Fibroblast of gingiva (primary cell): ENCODE measurements around the gene NBPF14.
"Not testable (repeated sequence)": the region's sequence is repeated elsewhere in the genome, so short reads cannot be mapped to it uniquely, and the experiment has no call there.

Source experiments
- DNase-seq: peaks from one replicate; pipeline ENCODE4 v3.0.0-alpha.2; 2011; ENCODE audit warnings: low read depth

NBPF14 gene, protein sequence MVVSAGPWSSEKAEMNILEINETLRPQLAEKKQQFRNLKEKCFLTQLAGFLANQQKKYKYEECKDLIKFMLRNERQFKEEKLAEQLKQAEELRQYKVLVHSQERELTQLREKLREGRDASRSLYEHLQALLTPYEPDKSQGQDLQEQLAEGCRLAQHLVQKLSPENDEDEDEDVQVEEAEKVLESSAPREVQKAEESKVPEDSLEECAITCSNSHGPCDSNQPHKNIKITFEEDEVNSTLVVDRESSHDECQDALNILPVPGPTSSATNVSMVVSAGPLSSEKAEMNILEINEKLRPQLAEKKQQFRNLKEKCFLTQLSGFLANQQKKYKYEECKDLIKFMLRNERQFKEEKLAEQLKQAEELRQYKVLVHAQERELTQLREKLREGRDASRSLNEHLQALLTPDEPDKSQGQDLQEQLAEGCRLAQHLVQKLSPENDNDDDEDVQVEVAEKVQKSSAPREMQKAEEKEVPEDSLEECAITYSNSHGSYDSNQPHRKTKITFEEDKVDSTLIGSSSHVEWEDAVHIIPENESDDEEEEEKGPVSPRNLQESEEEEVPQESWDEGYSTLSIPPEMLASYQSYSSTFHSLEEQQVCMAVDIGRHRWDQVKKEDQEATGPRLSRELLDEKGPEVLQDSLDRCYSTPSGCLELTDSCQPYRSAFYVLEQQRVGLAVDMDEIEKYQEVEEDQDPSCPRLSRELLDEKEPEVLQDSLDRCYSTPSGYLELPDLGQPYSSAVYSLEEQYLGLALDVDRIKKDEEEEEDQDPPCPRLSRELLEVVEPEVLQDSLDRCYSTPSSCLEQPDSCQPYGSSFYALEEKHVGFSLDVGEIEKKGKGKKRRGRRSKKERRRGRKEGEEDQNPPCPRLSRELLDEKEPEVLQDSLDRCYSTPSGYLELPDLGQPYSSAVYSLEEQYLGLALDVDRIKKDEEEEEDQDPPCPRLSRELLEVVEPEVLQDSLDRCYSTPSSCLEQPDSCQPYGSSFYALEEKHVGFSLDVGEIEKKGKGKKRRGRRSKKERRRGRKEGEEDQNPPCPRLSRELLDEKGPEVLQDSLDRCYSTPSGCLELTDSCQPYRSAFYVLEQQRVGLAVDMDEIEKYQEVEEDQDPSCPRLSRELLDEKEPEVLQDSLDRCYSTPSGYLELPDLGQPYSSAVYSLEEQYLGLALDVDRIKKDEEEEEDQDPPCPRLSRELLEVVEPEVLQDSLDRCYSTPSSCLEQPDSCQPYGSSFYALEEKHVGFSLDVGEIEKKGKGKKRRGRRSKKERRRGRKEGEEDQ (N-terminal part only)

DNA sequence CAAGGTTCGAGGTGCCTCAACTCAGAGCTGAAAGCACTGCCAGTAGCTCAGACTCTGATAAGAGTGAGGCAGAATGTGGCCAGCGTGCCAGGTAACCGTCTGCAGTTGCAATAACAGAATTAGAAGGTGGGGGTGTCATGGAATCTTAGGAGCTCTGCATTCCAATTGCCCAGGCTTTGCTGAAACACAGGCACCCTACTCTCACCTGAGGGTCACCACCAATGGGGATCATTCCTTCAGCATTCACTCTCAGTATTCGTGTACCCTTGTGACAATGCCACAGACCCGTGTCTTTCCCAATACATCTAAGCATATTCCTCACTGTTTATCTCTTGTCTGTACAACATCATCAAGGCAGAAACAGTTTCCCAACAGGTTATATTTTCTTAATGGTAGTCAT, at the start of gene NBPF14:
Gene NBPF14 (minus strand): TSS at position 101 of the 400 bp plus-strand sequence. CDS start 294 bp downstream, outside the sequence.
- DNase-seq: not testable (repeated sequence)

DNA sequence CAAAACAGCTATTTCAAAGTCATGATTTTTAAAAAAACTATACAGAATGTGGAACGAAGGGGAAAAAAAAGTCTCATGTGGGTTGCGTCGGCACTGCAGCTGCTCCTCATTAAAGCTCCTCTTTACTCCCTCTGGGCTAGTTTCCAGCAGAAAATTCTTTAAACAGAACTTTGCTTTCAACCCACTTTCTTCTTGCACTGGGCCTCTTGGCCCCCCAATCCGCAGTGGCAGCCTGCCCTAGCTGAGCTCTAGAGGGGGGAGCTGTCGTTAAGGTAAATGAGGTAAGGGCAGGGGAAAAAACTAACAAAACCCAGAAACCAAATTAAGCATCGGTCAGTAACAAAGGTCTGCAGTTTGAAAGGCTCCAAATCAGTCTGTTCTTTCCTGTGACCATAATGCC, 29.6 kb upstream of the NBPF14 start:
- DNase-seq: not testable (repeated sequence)

DNA sequence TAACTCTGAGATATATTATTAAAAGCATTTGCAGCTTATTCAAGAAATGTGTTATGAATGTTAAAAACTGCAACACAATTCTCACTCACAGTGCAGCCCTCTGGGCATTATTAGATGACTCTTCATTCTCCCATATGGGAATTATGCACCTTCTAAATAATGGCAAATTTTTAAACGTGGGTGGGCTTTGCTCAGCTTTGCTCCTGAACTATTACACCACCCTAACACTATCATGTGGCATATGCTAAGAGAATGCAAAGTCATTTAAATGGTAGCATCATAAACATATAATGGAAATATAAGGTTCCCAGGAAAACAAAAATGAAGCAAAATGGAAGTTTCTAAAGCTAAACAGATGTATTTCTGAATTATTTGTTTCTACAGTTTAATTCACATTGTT, 22.4 kb upstream of the NBPF14 start:
- DNase-seq: not testable (repeated sequence)

DNA sequence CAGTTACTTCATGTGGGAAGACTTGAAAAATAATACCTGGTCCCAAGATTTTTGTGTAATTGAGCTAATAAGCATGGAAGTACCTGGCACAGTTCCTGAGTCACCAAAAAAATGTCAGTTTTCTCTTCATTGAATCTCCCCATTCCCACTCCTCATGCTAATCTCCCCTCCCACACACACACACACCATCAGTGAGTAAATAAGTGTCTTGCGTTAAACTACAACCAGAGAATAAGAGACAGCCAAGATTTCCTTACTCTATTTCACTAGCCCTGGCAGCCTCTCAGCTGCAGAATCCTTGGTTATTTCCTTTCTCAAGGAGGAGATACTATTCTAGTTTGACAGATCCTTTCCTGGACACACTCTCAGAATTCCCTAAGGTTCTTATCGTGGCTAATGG, 9.5 kb upstream of the NBPF14 start:
- DNase-seq: peak; percentile 1

DNA sequence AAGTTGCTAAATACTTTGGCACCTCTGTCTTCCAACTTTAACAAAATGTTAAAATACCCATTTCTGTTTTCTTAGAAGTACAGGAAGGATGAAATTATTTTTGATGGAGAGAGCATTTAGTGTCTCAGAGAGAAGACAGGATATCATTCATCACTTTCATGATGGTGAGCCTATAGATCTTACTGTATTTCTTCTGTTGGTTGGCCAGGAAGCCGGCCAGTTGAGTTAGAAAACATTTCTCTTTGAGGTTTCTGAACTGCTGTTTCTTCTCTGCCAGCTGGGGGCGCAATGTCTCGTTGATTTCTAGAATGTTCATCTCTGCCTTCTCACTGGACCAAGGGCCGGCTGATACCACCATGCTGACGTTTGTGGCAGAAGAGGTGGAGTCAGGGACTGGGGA, 451 bp downstream of the NBPF14 start:
- not testable (repeated sequence) for DNase-seq

DNA sequence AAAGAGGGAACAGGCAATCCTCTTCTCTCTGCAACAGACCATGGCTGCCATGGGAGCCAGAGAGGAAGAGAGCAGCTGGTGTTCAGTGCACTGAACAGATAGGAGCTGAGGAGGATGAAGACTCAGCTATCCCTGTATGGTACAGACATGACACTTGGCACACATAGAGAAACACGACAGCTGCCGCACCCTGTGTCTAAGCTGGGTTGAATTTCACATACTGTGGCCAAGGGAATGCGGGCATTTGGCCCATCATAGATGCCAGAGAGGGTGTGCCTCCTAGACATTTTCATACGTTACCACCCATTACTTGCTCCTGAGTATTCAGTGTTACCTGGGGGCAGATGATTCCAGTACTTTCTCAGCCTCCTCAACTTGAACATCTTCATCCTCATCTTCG, 4.7 kb downstream of the NBPF14 start:
- not testable (repeated sequence) for DNase-seq

DNA sequence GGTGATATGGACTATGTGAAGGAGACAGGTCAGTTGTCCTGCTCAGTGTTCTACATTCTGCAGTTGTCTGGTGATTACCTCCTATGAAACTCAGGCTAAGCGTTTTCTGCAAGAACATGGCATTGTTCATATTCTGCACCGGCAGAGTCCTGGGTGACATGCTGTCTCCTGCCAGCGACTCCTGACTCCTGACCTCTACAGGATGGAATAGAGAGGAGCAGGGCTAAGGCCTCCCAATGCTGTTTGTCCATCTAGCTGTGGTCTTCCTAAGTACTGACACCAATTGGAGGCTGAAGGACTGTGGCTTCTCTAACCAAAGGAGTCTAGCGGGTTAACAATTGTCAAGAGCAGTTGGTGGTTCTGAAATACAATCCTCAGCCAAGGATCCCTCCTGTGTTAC, 63.7 kb downstream of the NBPF14 start:
- not testable (repeated sequence) for DNase-seq

DNA sequence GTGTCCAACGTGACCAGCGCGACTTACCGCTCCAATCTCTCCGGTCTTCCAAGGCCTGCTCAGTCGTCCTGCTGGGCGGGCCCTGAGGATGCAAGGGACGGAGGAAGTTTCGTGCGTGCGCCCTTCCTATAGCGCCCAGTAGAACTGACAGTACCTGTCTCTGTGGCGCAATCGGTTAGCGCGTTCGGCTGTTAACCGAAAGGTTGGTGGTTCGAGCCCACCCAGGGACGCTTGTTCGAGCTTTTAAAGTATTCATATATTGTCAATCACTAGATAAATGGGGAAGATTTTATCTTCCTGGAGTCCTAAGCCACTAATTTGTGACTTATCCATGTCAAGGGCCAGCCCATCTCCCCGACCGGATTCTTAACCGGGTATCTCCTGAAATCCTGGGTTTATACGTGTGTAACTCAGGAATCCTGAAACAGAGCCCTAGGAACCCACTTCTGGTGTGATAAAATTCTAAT, 66.7 kb downstream of the NBPF14 start:
- peak; percentile 67 for DNase-seq

DNA sequence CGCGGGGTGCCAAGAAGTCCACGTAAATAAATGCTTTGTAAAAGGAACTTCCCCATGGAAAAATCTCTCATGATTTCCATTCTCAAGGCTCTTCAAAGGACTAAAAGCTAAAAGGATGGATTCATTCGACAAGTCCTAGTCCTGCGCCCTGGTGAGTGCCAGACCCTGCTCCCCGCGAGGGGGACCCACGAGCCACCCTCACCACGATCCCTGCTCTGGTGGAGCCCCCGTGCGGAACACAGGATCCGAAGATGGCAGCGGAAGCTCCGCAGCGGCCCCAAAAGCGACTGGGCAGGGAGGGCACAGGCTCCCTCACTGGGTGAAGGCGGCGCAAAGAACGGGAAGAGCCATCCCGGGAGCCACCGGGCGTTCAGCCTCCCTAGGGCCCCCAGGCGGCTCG, 67.2 kb downstream of the NBPF14 start:
- not testable (repeated sequence) for DNase-seq

DNA sequence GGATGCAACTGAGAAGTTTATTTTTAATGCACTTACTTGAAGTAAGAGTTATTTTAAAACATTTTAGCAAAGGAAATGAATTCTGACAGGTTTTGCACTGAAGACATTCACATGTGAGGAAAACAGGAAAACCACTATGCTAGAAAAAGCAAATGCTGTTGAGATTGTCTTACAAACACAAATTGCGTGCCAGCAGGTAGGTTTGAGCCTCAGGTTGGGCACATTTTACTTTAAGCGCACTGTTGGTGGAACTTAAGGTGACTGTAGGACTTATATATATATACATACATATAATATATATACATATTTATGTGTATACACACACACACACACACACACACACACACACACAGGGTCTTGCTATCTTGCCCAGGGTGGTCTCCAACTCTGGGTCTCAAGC, 69.2 kb downstream of the NBPF14 start:
- not testable (repeated sequence) for DNase-seq

DNA sequence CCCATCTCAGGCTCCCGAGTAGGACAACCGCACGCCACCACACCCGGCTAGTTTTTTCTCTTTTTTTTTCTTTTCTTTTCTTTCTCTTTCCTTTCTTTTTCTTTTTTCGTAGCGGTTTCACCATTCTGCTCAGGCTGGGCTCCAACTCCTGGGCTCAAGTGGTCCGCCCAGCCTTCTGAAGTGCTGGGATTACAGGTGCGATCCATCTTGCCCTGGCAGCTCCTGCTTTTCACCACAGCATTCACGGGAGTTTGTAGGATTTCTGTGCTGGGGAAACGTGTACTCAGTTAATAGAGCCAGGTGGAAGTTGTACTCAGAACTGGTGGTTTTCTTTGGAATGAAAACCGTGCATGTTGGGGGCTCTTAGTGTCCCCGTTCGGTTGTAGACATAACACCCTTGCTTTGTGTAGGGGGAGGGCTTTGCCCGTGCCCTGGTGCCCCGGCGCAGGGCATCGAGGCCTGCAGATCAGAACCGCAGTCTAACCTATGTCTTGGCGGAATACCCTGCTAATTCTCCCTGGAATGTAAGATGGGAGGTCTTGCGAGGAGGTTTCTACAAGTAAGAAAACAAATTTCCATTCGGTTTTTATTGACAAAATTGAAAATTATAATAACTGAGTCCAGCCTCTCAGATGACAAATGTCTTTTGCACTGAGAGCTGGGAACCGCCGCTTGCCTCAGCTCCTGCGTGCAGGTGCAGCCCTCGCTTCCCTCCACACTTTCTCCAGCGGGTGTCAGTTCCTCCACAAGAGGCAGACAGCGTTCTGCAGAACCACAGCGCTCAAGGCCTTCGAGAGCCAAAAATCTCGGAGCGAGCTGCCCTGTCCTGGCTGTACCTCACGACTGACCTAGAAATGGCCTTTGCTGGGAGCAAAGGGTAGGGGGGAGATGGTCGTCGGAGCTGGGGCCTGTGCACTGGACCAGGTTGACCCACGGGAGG, 72.3 kb downstream of the NBPF14 start:
- DNase-seq: not testable (repeated sequence)

DNA sequence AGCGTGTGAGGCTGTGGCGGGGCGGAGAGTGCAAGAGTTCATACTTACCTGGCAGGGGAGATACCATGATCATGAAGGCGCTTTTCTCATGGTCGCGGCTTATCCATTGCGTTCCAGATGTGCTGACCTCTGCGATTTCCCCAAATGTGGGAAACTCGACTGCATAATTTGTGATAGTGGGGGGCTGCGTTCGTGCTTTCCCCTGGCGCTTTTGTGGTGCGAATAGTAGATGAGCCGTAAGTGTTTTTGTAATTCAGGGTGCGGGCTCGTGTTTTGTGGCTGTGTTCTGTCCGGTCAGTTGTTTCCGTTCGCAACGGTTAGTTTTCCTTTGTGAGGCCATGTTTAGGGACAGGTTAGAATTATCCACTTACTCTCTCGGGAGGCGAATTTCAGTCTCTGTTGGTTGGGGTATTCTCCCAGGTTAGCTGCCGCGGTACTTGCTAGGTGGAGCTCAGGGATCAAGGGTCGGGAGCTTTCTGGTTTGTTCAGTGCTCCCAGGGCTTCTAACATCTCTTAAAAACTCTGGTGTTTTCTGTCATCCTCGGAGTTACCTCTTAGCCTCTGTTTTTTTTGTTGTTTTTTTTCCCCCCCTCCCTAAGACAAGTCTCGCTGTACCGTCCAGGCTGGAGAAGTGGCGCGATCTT, 73.1 kb downstream of the NBPF14 start:
- DNase-seq: peak; percentile 98

DNA sequence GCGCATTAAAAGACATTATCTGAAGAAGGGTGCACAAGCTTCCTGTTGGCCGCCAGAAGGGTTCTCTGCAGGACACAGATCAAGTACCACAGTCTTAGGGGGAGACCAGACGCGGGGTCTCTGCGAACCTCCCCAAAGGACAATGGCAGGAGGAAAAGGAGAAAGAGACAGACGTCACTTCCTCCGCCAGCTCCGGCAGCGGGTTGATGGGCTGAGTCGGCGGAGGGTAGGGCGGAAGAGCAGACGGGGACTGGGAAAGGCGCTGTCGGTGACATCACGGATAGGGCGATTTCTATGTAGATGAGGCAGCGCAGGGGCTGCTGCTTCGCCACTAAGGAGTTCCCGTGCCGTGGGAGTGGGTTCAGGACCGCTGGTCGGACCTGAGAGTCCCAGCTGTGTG, 73.7 kb downstream of the NBPF14 start:
- peak; percentile 77 for DNase-seq

DNA sequence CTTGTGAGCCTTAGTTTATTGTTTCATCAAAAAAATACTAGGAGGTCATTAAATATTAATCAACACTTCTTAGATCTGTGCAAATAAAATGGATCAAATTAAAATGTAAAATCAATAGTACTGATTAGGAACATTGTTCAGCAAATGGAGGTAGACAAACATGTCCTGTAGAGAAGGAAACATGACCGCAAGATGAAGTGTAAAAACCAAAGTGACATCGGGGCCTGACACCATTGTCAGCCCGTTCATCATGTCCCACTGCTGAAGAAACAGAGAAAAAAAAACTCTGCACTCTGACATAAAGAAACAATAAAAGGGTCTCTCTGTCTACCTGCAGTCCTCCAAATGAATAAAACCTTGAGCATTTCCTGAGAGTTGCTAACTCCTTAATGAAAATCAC, 81.5 kb downstream of the NBPF14 start:
- DNase-seq: not testable (repeated sequence)

DNA sequence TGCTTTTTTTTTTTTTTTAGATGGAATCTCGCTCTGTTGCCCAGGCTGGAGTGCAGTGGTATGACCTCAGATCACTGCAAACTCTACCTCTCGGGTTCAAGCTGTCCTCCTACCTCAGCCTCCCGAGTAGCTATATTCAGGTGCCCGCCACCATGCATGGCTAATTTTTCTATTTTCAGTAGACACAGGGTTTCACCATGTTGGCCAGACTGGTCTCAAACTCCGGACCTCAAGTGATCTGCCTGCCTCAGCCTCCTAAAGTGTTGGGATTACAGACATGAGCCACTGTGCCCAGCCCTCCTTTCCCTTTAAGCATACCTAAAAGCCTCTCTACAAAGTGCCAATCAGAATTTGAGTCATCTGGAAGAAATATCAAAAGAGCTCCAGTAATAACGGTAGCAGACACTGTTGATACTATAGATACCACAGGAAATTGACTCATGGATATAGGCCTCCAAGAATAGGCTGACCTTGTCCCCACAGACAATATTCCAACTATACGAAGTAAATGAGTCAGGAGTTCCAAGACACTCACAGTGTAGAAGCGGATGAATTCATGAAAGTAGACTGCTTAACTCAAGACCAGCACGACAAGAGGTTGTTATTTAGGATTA, 83.1 kb downstream of the NBPF14 start:
- not testable (repeated sequence) for DNase-seq

DNA sequence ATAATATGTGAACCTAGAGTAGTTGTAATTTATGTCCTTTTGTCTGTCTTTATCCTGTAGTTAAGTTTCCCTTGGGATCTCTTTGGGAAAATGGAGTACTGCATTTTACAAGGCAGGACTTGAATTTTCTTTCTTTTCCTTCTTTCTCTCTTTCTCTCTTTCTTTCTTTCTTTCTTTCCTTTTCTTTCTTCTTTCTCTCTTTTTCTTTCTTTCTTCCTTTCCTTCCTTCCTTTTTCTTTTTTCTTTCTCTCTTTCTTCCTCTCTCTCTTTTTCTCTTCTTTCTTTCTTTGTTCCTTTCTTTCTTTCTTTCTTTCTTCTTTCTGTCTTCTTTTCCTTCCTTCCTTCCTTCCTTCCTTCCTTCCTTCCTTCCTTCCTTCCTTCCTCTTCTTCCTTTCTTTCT, 101.9 kb downstream of the NBPF14 start:
- DNase-seq: not testable (repeated sequence)

DNA sequence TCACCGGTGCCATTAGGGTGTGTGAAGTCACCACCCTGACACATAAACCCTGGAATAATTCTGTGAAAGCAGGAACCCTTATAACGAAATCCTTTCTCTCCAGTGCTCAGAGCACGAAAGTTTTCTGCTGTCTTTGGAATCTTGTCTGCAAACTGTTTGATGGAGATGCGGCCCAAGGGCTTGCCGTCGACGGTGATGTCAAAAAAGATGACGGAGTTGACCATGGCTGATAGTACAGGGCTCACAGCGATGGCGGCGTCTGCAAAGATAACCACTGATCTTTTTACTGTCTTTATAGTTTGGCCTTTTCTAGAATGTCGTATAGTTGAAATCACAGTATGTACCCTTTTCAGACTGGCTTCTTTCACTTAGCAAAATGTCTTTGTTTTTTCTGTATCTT, 112.8 kb downstream of the NBPF14 start, which contains the start of gene PPIAL4G:
Gene PPIAL4G (minus strand): TSS at position 274 of the 400 bp plus-strand sequence. CDS start 50 bp downstream, at position 224.
- not testable (repeated sequence) for DNase-seq
